Epithelial cell of proximal tubule (primary cell): ENCODE results near the gene FCRL5. TPM values are rescaled to one million over a fixed set of nuclear protein-coding genes. Genes with fewer than 3 reads are reported as not detected.

Source experiments
- DNase-seq: peaks from one replicate; pipeline ENCODE4 v3.0.0-alpha.2; 2011; ENCODE audit warnings: low read depth
- H3K4me3 ChIP-seq: 2 replicates; pipeline ENCODE4 v1.5.1; 2011; ENCODE audit warnings: low read depth, mild to moderate bottlenecking, low read length
- total RNA-seq: library from RNA; depleted of rRNA; stranded (reverse); fragments of >200 nt; gene quantifications from 2 replicates; pipeline ENCODE4 v1.2.3, GENCODE V29; 2015
- TF ChIP-seq, protein P1 (sequence below): conservative IDR thresholded peaks from 2 replicates; pipeline ENCODE4 v1.5.1; 2012; ENCODE audit warnings: low read depth, mild to moderate bottlenecking, low read length

FCRL5 gene
- total RNA-seq, 1 donor from 2014 or later = not detected

DNA sequence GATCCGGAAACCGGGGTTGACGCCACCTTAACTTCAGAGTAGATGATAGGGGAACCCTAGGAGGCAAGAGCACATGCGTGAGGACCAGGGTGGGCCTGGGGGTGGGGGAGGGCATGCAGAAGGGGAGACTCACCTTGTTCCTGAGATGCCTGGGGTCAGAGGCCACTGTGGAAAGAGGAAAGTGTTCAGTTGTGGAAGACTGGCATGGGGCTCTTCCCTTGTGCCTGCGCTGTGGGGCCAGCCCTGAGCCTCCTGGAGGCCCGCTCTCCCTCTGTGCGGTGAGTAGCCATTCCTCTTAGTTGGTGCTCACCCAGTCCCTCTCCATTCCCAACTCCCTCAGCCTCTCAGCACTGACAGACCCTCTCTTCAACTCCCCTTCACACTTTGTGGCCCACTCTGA lies 36.6 kb downstream of the FCRL5 start:
- DNase-seq = no peak
- no peak overlapping the region for H3K4me3 ChIP-seq
- TF ChIP-seq, protein P1, sequence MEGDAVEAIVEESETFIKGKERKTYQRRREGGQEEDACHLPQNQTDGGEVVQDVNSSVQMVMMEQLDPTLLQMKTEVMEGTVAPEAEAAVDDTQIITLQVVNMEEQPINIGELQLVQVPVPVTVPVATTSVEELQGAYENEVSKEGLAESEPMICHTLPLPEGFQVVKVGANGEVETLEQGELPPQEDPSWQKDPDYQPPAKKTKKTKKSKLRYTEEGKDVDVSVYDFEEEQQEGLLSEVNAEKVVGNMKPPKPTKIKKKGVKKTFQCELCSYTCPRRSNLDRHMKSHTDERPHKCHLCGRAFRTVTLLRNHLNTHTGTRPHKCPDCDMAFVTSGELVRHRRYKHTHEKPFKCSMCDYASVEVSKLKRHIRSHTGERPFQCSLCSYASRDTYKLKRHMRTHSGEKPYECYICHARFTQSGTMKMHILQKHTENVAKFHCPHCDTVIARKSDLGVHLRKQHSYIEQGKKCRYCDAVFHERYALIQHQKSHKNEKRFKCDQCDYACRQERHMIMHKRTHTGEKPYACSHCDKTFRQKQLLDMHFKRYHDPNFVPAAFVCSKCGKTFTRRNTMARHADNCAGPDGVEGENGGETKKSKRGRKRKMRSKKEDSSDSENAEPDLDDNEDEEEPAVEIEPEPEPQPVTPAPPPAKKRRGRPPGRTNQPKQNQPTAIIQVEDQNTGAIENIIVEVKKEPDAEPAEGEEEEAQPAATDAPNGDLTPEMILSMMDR = no peak

DNA sequence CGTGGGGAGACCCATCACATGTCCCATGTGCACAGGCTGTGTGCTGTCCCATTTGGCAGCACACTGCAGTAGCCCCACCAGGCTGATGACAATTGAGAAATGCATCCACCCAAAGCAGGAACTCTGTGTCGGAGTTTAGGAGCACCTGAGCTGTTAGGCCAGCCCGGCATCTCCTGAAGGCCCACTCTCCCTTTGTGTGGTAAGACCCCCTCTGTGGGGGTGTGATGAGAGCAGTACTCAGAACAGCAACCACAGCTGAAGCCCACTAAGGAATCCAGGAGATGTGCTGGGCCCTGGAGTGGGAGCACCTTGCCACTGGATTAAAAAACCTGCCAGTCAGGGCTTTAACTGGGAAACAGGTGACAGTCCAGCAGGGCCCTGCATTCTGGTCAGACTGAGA lies 37.2 kb downstream of the FCRL5 start:
- no peak overlapping the region for H3K4me3 ChIP-seq
- no peak for DNase-seq
- TF ChIP-seq, protein P1 = no peak

DNA sequence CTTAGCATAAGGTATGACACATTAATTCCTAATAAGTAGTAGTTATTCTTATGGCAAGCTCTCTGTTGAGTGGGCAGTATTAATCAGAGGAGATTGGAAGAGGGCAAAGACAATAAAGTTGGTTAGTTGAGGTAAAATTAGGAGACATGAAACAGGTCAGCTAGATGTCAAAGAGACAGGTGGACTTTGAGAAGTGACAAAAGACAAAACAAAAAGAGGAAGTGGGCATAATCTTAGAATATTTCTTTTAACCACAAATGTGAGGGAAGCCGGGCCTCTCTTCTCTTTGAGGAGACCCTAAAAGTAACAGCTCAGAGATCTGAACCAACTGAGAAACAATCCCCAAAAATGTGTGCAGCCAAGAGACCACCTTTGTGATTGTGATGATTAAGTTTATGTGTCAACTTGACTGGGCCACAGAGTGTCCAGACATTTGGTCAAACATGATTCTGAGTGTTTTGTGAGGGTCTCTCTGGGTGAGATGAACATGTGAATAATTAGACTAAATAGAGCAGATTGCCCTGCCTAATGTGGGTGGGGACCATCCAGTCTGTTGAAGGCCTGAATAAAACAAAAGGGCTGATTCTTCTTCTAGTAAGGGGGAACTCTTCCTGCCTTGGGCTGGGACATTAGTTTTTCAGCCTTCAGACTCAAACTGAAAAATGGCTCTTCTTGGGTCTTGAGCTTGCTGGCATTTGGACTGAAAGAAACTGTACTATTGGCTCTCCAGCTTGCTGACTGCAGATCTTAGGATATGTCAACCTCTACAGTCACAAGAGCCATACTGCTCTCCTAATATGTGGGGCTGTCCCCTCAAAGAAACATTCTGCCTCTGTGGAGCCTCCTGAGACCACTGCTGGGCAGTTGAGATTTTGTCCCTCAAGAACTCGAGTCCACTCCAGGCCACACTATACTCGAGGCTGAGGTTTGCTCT lies 40.0 kb downstream of the FCRL5 start:
- TF ChIP-seq, protein P1 = no peak
- DNase-seq = no peak
- no peak overlapping the region for H3K4me3 ChIP-seq

DNA sequence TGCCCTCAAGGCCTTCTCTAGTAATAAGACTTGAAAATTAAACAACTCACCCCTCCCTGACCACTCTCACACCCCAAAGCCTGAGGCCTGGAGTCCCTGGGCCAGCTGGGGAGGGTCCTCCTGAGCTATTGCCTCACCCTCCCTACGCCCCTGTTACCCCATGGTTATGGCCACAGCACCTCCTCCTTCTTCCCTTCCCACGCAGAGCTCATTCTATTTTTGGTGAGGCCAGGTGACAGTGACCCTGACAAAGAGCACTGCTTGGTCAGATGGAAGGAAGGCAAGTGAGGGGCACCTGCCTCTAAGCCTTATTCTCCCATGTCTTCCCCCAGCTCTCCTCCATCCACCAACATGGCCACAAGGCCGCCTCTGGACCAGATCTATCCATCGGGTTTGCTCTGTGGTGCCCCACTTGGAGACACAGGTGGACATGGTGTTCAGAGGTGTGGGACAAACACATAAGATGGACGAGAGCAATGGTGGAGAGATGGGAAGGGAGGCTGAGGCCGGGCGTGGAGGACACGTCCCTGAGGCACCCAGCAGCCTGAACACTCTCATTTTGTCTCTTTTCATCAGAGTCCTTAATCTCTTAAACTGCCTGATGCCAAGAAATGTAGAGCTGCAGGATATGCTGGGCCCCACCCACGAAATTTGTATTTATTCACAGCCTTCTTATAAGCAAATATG lies 42.6 kb downstream of the FCRL5 start:
- no peak overlapping the region for H3K4me3 ChIP-seq
- DNase-seq = no peak
- TF ChIP-seq, protein P1 = no peak

DNA sequence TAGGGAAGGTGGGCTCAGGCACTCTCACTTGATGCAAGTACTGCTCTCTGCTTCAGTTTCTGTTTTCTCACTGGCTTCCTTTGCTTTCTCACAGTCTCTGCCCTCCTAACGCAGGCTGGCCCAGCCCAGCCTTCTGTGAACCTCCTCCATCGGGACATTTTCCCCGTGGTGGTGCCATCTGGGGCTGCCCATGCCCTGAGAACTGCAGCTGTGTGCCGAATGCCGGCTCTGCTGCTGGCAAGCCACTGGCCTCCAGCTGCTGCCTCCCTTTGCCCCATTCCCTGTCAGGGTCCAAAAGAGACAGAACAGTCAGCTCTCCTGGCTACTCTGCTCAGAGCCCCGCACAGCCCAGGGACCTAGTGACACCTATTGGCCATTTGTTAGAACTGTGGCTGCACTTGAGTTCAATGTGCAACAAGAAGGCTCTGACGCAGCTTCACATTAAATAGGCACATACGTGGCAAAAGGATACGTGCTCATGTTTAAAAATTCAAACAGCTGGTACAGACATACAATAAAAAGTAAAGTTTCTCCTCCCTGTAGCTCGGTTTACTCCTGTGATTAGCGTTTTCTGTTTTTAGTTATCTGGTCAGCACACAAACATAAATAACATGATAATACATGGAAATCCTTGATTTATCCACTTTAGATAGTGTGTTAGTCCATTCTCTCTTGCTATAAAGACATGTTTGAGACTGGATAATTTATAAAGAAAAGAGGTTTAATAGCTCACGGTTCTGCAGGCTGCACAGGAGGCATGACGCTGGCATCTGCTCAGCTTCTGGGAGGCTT lies 46.6 kb downstream of the FCRL5 start:
- H3K4me3 ChIP-seq = no peak overlapping the region
- peak; percentile 12 for DNase-seq
- TF ChIP-seq, protein P1 = peak; percentile 85

DNA sequence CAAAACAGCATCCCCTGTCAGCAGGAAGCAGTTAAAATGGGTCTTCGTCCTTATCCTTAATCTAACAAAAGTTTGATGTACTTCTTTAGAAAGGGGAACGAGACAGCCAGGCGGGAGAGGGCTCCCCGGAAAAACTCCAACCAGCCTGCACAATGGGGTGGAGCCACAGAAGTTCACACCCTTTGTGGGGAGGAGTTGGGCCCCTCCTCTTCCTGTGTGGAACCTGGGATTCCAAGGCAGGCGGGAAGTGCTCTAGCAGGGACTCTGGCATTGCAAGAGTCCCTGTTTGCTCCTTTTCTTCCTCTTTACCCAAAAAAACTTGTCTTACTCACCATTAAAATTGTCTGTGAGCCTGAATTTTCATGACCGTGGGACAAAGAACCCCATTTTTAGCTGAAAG lies 47.7 kb downstream of the FCRL5 start:
- no peak for DNase-seq
- TF ChIP-seq, protein P1 = no peak
- H3K4me3 ChIP-seq = no peak overlapping the region
